ENCODE results near the gene SCTR. TPM values are rescaled to one million over a fixed set of nuclear protein-coding genes. Genes with fewer than 3 reads are reported as not detected.
A peak's percentile ranks its signal among the peaks of the same experiment; 100 is the strongest.

SCTR gene
- polyA plus RNA-seq, 3 donors, result not detected

GRCh38 chr2:119441376-119442225 is 82.7 kb downstream of the SCTR start:
- intact Hi-C loops (cut with micrococcal nuclease), result no loop called here
- Histone ChIP-seq H3K36me3 (replicated peaks in 1 of 2; ENCODE audit: control insufficient read depth in 1 of 2, insufficient read depth in 2 of 2, low read length in 2 of 2) (no peaks in the 10 kb centered on the region), H3K27ac (ENCODE audit: low read depth in 1 of 2, low read length in 2 of 2) (no peak overlapping the region), H3K4me1 (ENCODE audit: control insufficient read depth in 1 of 2, insufficient read depth in 2 of 2, low read length in 2 of 2) (no peaks in the 10 kb centered on the region), H2AFZ (ENCODE audit: insufficient read depth, low read depth, low read length, poor library complexity, severe bottlenecking) (no peak overlapping the region), H3K4me3 (replicated peaks in 1 of 3; ENCODE audit: low read depth in 2 of 3, low read length in 3 of 3) (no peak overlapping the region), H3K9me3 (replicated peaks in 1 of 2; ENCODE audit: control insufficient read depth in 1 of 2, insufficient read depth in 1 of 2, low read length in 2 of 2) (no peaks in the 10 kb centered on the region), H3K9ac (ENCODE audit: insufficient read depth, low read length, poor library complexity, severe bottlenecking) (no peak overlapping the region), H3K4me2 (replicated peaks; ENCODE audit: extremely low read depth, low read length, poor library complexity, severe bottlenecking) (no peak overlapping the region), H3K79me2 (ENCODE audit: insufficient read depth, low read length) (no peaks in the 10 kb centered on the region), H3K27me3 (ENCODE audit: control insufficient read depth in 2 of 2, insufficient read depth in 2 of 2, low read length in 2 of 2) (no peaks in the 10 kb centered on the region), H4K20me1 (ENCODE audit: insufficient read depth, low read length) (no peaks in the 10 kb centered on the region)
- no peaks in the 10 kb centered on the region for H3K4me1 Mint-ChIP-seq
- TF ChIP-seq, protein P1, sequence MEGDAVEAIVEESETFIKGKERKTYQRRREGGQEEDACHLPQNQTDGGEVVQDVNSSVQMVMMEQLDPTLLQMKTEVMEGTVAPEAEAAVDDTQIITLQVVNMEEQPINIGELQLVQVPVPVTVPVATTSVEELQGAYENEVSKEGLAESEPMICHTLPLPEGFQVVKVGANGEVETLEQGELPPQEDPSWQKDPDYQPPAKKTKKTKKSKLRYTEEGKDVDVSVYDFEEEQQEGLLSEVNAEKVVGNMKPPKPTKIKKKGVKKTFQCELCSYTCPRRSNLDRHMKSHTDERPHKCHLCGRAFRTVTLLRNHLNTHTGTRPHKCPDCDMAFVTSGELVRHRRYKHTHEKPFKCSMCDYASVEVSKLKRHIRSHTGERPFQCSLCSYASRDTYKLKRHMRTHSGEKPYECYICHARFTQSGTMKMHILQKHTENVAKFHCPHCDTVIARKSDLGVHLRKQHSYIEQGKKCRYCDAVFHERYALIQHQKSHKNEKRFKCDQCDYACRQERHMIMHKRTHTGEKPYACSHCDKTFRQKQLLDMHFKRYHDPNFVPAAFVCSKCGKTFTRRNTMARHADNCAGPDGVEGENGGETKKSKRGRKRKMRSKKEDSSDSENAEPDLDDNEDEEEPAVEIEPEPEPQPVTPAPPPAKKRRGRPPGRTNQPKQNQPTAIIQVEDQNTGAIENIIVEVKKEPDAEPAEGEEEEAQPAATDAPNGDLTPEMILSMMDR (IDR thresholded peaks at IDR 0.05), result no peak
- WGBS (ENCODE audit: insufficient coverage), result 93% methylated on average over 7 of the region's 8 CpGs
- peaks cover 0 to 2% (median 0%) of the 10 kb centered on the region in 7 donors for H3K9me3 Mint-ChIP-seq
- H3K27ac Mint-ChIP-seq, result no peak overlapping the region
- H3K4me3 Mint-ChIP-seq, result no peak overlapping the region
- H3K36me3 Mint-ChIP-seq, result no peaks in the 10 kb centered on the region
- peaks cover 2 to 12% (median 9%) of the 10 kb centered on the region in 3 donors for H3K27me3 Mint-ChIP-seq (ENCODE audit: low read depth in 3 of 3)
- no peak for DNase-seq

GRCh38 chr2:119440873-119441272 is 83.4 kb downstream of the SCTR start:
- H3K9ac ChIP-seq (ENCODE audit: insufficient read depth, low read length, poor library complexity, severe bottlenecking), result no peak overlapping the region
- no peak overlapping the region for H3K4me3 ChIP-seq (replicated peaks in 1 of 3; ENCODE audit: low read depth in 2 of 3, low read length in 3 of 3)
- no peak overlapping the region for H3K4me2 ChIP-seq (replicated peaks; ENCODE audit: extremely low read depth, low read length, poor library complexity, severe bottlenecking)
- no peaks in the 10 kb centered on the region for H3K79me2 ChIP-seq (ENCODE audit: insufficient read depth, low read length)
- H4K20me1 ChIP-seq (ENCODE audit: insufficient read depth, low read length), result no peaks in the 10 kb centered on the region
- Mint-ChIP-seq H3K4me1 (no peaks in the 10 kb centered on the region), H3K27ac (peak overlapping the region in 1 of 7 donors; percentile 43), H3K9me3 (no peaks in the 10 kb centered on the region), H3K27me3 (ENCODE audit: low read depth in 3 of 3) (peaks cover 5 to 11% (median 6%) of the 10 kb centered on the region in 3 donors), H3K36me3 (no peaks in the 10 kb centered on the region), H3K4me3 (no peak overlapping the region)
- no peaks in the 10 kb centered on the region for H3K27me3 ChIP-seq (ENCODE audit: control insufficient read depth in 2 of 2, insufficient read depth in 2 of 2, low read length in 2 of 2)
- no peak overlapping the region for H2AFZ ChIP-seq (ENCODE audit: insufficient read depth, low read depth, low read length, poor library complexity, severe bottlenecking)
- no peak overlapping the region for H3K27ac ChIP-seq (ENCODE audit: low read depth in 1 of 2, low read length in 2 of 2)
- intact Hi-C loops (cut with micrococcal nuclease), result no loop called here
- H3K9me3 ChIP-seq (replicated peaks in 1 of 2; ENCODE audit: control insufficient read depth in 1 of 2, insufficient read depth in 1 of 2, low read length in 2 of 2), result no peaks in the 10 kb centered on the region
- no peak for DNase-seq
- no peaks in the 10 kb centered on the region for H3K36me3 ChIP-seq (replicated peaks in 1 of 2; ENCODE audit: control insufficient read depth in 1 of 2, insufficient read depth in 2 of 2, low read length in 2 of 2)
- no peaks in the 10 kb centered on the region for H3K4me1 ChIP-seq (ENCODE audit: control insufficient read depth in 1 of 2, insufficient read depth in 2 of 2, low read length in 2 of 2)
- WGBS (ENCODE audit: insufficient coverage), result 93% methylated on average over 3 of the region's 4 CpGs
- TF ChIP-seq, protein P1 (IDR thresholded peaks at IDR 0.05), result no peak

Measured in CD14-positive monocyte (primary cell).